H1 (cell line): ENCODE measurements around the gene MORC3. TPM values are rescaled to one million over a fixed set of nuclear protein-coding genes. Genes with fewer than 3 reads are reported as not detected.

Experiments
- CTCF ChIA-PET: fragments of 300-600 bp; sonication (Branson Sonifier 250); formaldehyde crosslinking; loops from one replicate; lab custom pipeline; 2021; ENCODE audit not compliant: partially characterized antibody; lab: Charles Lee
- POLR2A ChIA-PET: fragments of 300-600 bp; sonication (Branson Sonifier 250); formaldehyde crosslinking; loops from one replicate; lab custom pipeline; 2021; ENCODE audit warnings: inconsistent platforms; ENCODE audit not compliant: partially characterized antibody; lab: Charles Lee
- DNase-seq, 2 experiments: peaks; one replicate each; pipeline versions ENCODE4 v3.0.0 to v3.0.0-alpha.2; 2010 to 2022; ENCODE audit warnings: low spot score in 2 of 2, low read depth in 1 of 2, mixed read lengths in 1 of 2
- FAIRE-seq: peaks from 2 replicates; lab custom pipeline; 2011; peaks lifted over from hg19 to GRCh38; lab: Jason Lieb, UNC
- H2AFZ ChIP-seq: 2 replicates; pipeline ENCODE4 v1.8.1; 2012; ENCODE audit warnings: low read length, inconsistent platforms
- H2AK5ac ChIP-seq: 2 replicates; pipeline ENCODE4 v1.6.1; 2013; ENCODE audit warnings: low read depth, low read length
- H2BK120ac ChIP-seq: replicated peaks from 2 replicates; pipeline ENCODE3; 2013; ENCODE audit warnings: low read depth, low read length, inconsistent platforms
- H2BK12ac ChIP-seq: 2 replicates; pipeline ENCODE4 v1.6.1; 2013; ENCODE audit warnings: low read depth, low read length
- H2BK15ac ChIP-seq: 2 replicates; pipeline ENCODE4 v1.6.1; 2013; ENCODE audit warnings: low read length
- H2BK20ac ChIP-seq: 2 replicates; pipeline ENCODE4 v1.6.1; 2013; ENCODE audit warnings: low read length
- H2BK5ac ChIP-seq: 2 replicates; pipeline ENCODE4 v1.6.1; 2013; ENCODE audit warnings: low read depth, low read length
- H3K14ac ChIP-seq: 2 replicates; pipeline ENCODE4 v1.6.1; 2013; ENCODE audit warnings: inconsistent platforms; ENCODE audit not compliant: insufficient read length
- H3K18ac ChIP-seq: 2 replicates; pipeline ENCODE4 v1.6.1; 2013; ENCODE audit warnings: low read length; ENCODE audit errors: extremely low read depth
- H3K23ac ChIP-seq: 2 replicates; pipeline ENCODE4 v1.6.1; 2013; ENCODE audit warnings: inconsistent platforms; ENCODE audit not compliant: insufficient read length
- H3K23me2 ChIP-seq: 2 replicates; pipeline ENCODE4 v1.6.1; 2013; ENCODE audit warnings: low read depth, low read length
- H3K27ac ChIP-seq: 2 replicates; pipeline ENCODE4 v1.6.1; 2011; ENCODE audit warnings: low read depth, low read length, inconsistent platforms
- H3K27me3 ChIP-seq, 4 experiments: replicated peaks in 1 of 4; 1 replicate in 1 of 4; 2 replicates in 3 of 4; pipeline versions ENCODE4 v1.6.1 to v1.8.1; 2011 to 2013; ENCODE audit warnings: low read length in 3 of 4, mild to moderate bottlenecking in 3 of 4, inconsistent platforms in 2 of 4, mixed read lengths in 2 of 4, moderate library complexity in 1 of 4; ENCODE audit not compliant: control insufficient read depth in 3 of 4, insufficient read depth in 3 of 4; ENCODE audit errors: extremely low read depth in 1 of 4
- H3K36me3 ChIP-seq, 4 experiments: 2 replicates each; pipeline versions ENCODE4 v1.6.1 to v1.8.1; 2011 to 2013; ENCODE audit warnings: mild to moderate bottlenecking in 4 of 4, low read length in 3 of 4, moderate library complexity in 2 of 4, control low read depth in 1 of 4, inconsistent platforms in 1 of 4; ENCODE audit not compliant: insufficient read depth in 4 of 4, control insufficient read depth in 2 of 4
- H3K4ac ChIP-seq: replicated peaks from 2 replicates; pipeline ENCODE3; 2013; ENCODE audit warnings: low read length, low read depth, mixed read lengths, inconsistent platforms; ENCODE audit not compliant: insufficient read length
- H3K4me1 ChIP-seq, 4 experiments: replicated peaks in 1 of 4; 1 replicate in 1 of 4; 2 replicates in 3 of 4; pipeline versions ENCODE4 v1.6.1 to v1.8.1; 2011 to 2013; ENCODE audit warnings: low read length in 3 of 4, inconsistent platforms in 2 of 4, mixed read lengths in 1 of 4; ENCODE audit not compliant: insufficient read depth in 4 of 4, control insufficient read depth in 3 of 4
- H3K4me2 ChIP-seq, 2 experiments: 2 replicates each; pipeline versions ENCODE4 v1.6.1 to v1.8.1; 2011 to 2013; ENCODE audit warnings: low read depth in 2 of 2, low read length in 2 of 2, control low read depth in 1 of 2, inconsistent platforms in 1 of 2, mild to moderate bottlenecking in 1 of 2; ENCODE audit not compliant: insufficient read depth in 1 of 2
- H3K4me3 ChIP-seq, 4 experiments: fragments of 200-600, 300-600 bp in 1 of 4; sonication (generic), shearing (Covaris generic), sonication (Bioruptor Twin) in 1 of 4; 2 replicates each; pipeline versions ENCODE4 v1.5.1 to v1.8.1; 2011 to 2016; ENCODE audit warnings: low read length in 4 of 4, low read depth in 3 of 4, control low read depth in 2 of 4, inconsistent platforms in 2 of 4, mild to moderate bottlenecking in 2 of 4, mixed read lengths in 1 of 4, moderate library complexity in 1 of 4; ENCODE audit not compliant: insufficient read depth in 2 of 4; ENCODE audit errors: extremely low read depth in 1 of 4
- H3K56ac ChIP-seq: replicated peaks from 2 replicates; pipeline ENCODE3; 2013; ENCODE audit warnings: low read depth, mild to moderate bottlenecking, mixed read lengths, low read length, inconsistent platforms; ENCODE audit not compliant: insufficient read length
- H3K79me1 ChIP-seq: 2 replicates; pipeline ENCODE4 v1.6.1; 2013; ENCODE audit warnings: low read depth, low read length, control low read depth
- H3K79me2 ChIP-seq, 2 experiments: 2 replicates each; pipeline versions ENCODE4 v1.6.1 to v1.8.1; 2012 to 2013; ENCODE audit warnings: low read length in 2 of 2, mild to moderate bottlenecking in 2 of 2, inconsistent platforms in 1 of 2; ENCODE audit not compliant: insufficient read depth in 2 of 2, control insufficient read depth in 1 of 2
- H3K9ac ChIP-seq, 4 experiments: replicated peaks in 1 of 4; 1 replicate in 1 of 4; 2 replicates in 3 of 4; pipeline versions ENCODE4 v1.6.1 to v1.8.1; 2011 to 2013; ENCODE audit warnings: low read depth in 3 of 4, low read length in 3 of 4, control low read depth in 2 of 4, mild to moderate bottlenecking in 2 of 4, moderate library complexity in 2 of 4, inconsistent platforms in 1 of 4; ENCODE audit errors: extremely low read depth in 1 of 4
- H3K9me3 ChIP-seq, 2 experiments: 2 replicates each; pipeline versions ENCODE4 v1.6.1 to v1.8.1; 2012 to 2013; ENCODE audit warnings: mild to moderate bottlenecking in 2 of 2, moderate library complexity in 2 of 2, control low read depth in 1 of 2, inconsistent platforms in 1 of 2, low read depth in 1 of 2, low read length in 1 of 2, mixed read lengths in 1 of 2; ENCODE audit not compliant: insufficient read depth in 2 of 2
- H4K20me1 ChIP-seq, 2 experiments: replicated peaks in 1 of 2; 2 replicates each; pipeline versions ENCODE3 to v1.8.1; 2011 to 2013; ENCODE audit warnings: inconsistent platforms in 2 of 2, low read length in 2 of 2, mild to moderate bottlenecking in 1 of 2; ENCODE audit not compliant: insufficient read depth in 2 of 2, control insufficient read depth in 1 of 2
- H4K5ac ChIP-seq: 2 replicates; pipeline ENCODE4 v1.6.1; 2013; ENCODE audit warnings: low read length, low read depth, mixed read lengths, inconsistent platforms; ENCODE audit not compliant: insufficient read length
- H4K8ac ChIP-seq: 2 replicates; pipeline ENCODE4 v1.8.0; 2013; ENCODE audit warnings: mild to moderate bottlenecking, moderate library complexity, low read length, inconsistent platforms; ENCODE audit not compliant: insufficient read depth; ENCODE audit errors: extremely low read depth
- H4K91ac ChIP-seq: replicated peaks from 2 replicates; pipeline ENCODE3; 2013; ENCODE audit warnings: low read length, mixed read lengths, inconsistent platforms; ENCODE audit not compliant: insufficient read length
- WGBS, 2 experiments: shearing (Covaris generic) in 1 of 2; methylation state at CpG; one replicate each; pipeline versions ENCODE4 v1.1.6 to v1.1.7; 2013 to 2015; ENCODE audit warnings: low lambda C conversion rate in 2 of 2, mixed read lengths in 2 of 2, inconsistent platforms in 1 of 2, low coverage in 1 of 2, missing lambda C conversion rate in 1 of 2; ENCODE audit not compliant: insufficient replicate concordance in 2 of 2, insufficient coverage in 1 of 2, insufficient read length in 1 of 2; ENCODE audit errors: extremely low coverage in 1 of 2, missing lambda C conversion rate in 1 of 2; 5-methylcytosine and 5-hydroxymethylcytosine counted together
- polyA plus RNA-seq, 7 experiments: library from polyadenylated mRNA; depleted of rRNA in 3 of 7; stranded (reverse) in 5 of 7; unstranded in 2 of 7; fragments of >200 nt in 5 of 7; fragments of 200-250 nt in 2 of 7; gene quantifications; 1 replicate in 5 of 7; 2 replicates in 1 of 7; 4 replicates in 1 of 7; pipeline versions ENCODE4 v1.2.1 to v1.2.3, GENCODE V29; 2011 to 2013; ENCODE audit warnings: missing spikeins in 2 of 7, mixed read lengths in 2 of 7
- total RNA-seq: library from RNA; stranded (reverse); fragmentation: NEBNext Ultra II Directional; extraction: Animal tissue kit (Norgen Biotek cat#: 25700); gene quantifications from 2 replicates; pipeline ENCODE4 v1.2.1, GENCODE V29; 2021

Gene MORC3
- total and polyA plus RNA-seq, 2 of the 8 experiments (the other 6 are each of a cell fraction or from before 2014, with no cell fraction given) = 5.0 to 20.4 TPM

GRCh38 chr21:36347962-36348328 is 27.9 kb downstream of the MORC3 start:
- Histone ChIP-seq H3K27ac (no peak overlapping the region), H3K14ac (no peak overlapping the region), H3K9me3 (no peaks in the 10 kb centered on the region), H3K4me1 (no peaks in the 10 kb centered on the region), H4K91ac (no peak overlapping the region), H3K4me2 (no peak overlapping the region), H3K4ac (no peak overlapping the region), H4K8ac (no peak overlapping the region), H2BK15ac (no peak overlapping the region), H3K27me3 (no peaks in the 10 kb centered on the region), H2AFZ (no peak overlapping the region), H3K36me3 (peaks cover 5 to 74% (median 39%) of the 10 kb centered on the region in 4 experiments; a peak in 7 of 8 replicates), H3K4me3 (no peak overlapping the region), H3K23ac (no peak overlapping the region), H3K56ac (no peak overlapping the region), H2BK5ac (no peak overlapping the region), H4K20me1 (peaks cover 0 to 2% of the 10 kb centered on the region in 2 experiments), H3K23me2 (no peaks in the 10 kb centered on the region), H2BK12ac (no peak overlapping the region), H2BK120ac (no peak overlapping the region), H2BK20ac (no peak overlapping the region), H3K79me1 (no peaks in the 10 kb centered on the region), H3K9ac (no peak overlapping the region), H4K5ac (no peak overlapping the region), H3K18ac (no peak overlapping the region), H3K79me2 (no peaks in the 10 kb centered on the region), H2AK5ac (no peak overlapping the region)
- ChIA-PET CTCF (no interaction called here), POLR2A (interaction anchor here (0.5 kb wide), 1 partner anchor 32 kb away, joined by 3 read pairs; no protein-coding TSS in a partner anchor)
- FAIRE-seq (no peak), DNase-seq (no peak)
- 92% methylated on average over 2 of the region's 2 CpGs; no CpG with 5 or more reads in 1 of the 2 experiments for WGBS, 2 experiments
